OCI-LY7 (cell line): ENCODE measurements around the gene SIRPA.

Source experiments
- EZH2phosphoT487 ChIP-seq: fragments of 200-600 bp; sonication (generic); IDR thresholded peaks from 2 replicates; pipeline ENCODE4 v1.6.1; 2018; ENCODE audit warnings: low read depth, borderline replicate concordance, mild to moderate bottlenecking, mixed run types, antibody characterized with exemption, low read length, moderate library complexity, mixed read lengths
- TF ChIP-seq, protein P1 (sequence below): fragments of 200-600 bp; sonication (generic); conservative IDR thresholded peaks from 2 replicates; pipeline ENCODE4 v1.5.1; 2014; ENCODE audit warnings: mild to moderate bottlenecking, antibody characterized with exemption, low read length, moderate library complexity, mixed read lengths

GRCh38 chr20:1896484-1897258, 1.5 kb downstream of the SIRPA start:
- TF ChIP-seq, protein P1, sequence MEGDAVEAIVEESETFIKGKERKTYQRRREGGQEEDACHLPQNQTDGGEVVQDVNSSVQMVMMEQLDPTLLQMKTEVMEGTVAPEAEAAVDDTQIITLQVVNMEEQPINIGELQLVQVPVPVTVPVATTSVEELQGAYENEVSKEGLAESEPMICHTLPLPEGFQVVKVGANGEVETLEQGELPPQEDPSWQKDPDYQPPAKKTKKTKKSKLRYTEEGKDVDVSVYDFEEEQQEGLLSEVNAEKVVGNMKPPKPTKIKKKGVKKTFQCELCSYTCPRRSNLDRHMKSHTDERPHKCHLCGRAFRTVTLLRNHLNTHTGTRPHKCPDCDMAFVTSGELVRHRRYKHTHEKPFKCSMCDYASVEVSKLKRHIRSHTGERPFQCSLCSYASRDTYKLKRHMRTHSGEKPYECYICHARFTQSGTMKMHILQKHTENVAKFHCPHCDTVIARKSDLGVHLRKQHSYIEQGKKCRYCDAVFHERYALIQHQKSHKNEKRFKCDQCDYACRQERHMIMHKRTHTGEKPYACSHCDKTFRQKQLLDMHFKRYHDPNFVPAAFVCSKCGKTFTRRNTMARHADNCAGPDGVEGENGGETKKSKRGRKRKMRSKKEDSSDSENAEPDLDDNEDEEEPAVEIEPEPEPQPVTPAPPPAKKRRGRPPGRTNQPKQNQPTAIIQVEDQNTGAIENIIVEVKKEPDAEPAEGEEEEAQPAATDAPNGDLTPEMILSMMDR, result no peak
- TF ChIP-seq EZH2phosphoT487, result no peak
